PFSK-1 (cell line): ENCODE measurements around the gene FAIM2.

Experiments used
- FOXP2 ChIP-seq: optimal IDR thresholded peaks from 2 replicates; pipeline ENCODE3; 2011; ENCODE audit warnings: borderline replicate concordance, control low read depth, inconsistent platforms; ENCODE audit not compliant: insufficient read depth; ENCODE audit errors: extremely low read length, extremely low read depth
- POLR2AphosphoS5 ChIP-seq: IDR thresholded peaks from 2 replicates; pipeline ENCODE4 v1.6.1; 2012; ENCODE audit warnings: low read depth, mild to moderate bottlenecking, control low read depth, low read length, moderate library complexity
- SIN3A ChIP-seq: IDR thresholded peaks from 2 replicates; pipeline ENCODE4 v1.6.1; 2012; ENCODE audit warnings: mild to moderate bottlenecking, low read length, moderate library complexity, borderline replicate concordance; ENCODE audit not compliant: insufficient read depth
- TAF1 ChIP-seq: IDR thresholded peaks from 2 replicates; pipeline ENCODE4 v1.6.1; 2012; ENCODE audit warnings: low read length, control low read depth, borderline replicate concordance; ENCODE audit not compliant: insufficient read depth
- TF ChIP-seq, protein P1 (sequence below), 2 experiments: IDR thresholded peaks; 2 replicates each; pipeline versions ENCODE4 v1.6.1 to v1.8.0; 2011 to 2012; ENCODE audit warnings: low read depth in 2 of 2, low read length in 2 of 2, control low read depth in 1 of 2, inconsistent platforms in 1 of 2, mild to moderate bottlenecking in 1 of 2, moderate library complexity in 1 of 2; ENCODE audit not compliant: insufficient read depth in 1 of 2

Gene FAIM2

DNA sequence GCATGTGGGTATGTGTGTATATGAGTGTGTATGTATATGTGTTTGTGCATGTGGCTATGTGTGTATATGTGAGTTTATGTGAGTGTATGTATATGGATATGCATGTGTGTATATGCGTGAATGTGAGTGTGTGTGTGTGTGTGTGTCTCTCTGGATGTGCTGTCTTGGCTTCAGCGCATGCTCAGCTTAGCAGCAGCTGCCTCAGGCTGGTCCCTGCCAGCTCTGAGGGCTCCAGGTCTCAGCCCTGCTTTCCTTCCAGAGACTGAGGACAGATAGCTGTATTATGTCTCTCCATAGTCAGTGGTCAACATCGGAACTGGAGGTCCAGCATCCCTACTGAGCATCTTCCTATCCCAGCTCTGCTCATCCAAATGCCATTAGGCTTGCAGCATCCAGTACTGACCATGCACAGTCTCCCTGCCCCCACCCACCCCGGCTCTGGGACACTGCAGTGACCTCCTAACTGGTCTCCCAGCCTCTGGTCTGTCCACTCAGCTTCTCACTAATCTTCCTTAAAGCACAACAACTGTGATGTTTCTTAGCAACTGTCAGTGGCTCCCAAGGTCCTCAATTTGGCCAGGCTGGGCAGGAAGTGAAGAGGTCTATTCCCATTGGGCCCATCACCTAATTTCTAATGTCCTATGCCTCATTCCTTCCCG lies 22.8 kb downstream of the FAIM2 start:
- TF ChIP-seq POLR2AphosphoS5 (no peak), FOXP2 (no peak), SIN3A (no peak), TAF1 (no peak)
- TF ChIP-seq, protein P1, sequence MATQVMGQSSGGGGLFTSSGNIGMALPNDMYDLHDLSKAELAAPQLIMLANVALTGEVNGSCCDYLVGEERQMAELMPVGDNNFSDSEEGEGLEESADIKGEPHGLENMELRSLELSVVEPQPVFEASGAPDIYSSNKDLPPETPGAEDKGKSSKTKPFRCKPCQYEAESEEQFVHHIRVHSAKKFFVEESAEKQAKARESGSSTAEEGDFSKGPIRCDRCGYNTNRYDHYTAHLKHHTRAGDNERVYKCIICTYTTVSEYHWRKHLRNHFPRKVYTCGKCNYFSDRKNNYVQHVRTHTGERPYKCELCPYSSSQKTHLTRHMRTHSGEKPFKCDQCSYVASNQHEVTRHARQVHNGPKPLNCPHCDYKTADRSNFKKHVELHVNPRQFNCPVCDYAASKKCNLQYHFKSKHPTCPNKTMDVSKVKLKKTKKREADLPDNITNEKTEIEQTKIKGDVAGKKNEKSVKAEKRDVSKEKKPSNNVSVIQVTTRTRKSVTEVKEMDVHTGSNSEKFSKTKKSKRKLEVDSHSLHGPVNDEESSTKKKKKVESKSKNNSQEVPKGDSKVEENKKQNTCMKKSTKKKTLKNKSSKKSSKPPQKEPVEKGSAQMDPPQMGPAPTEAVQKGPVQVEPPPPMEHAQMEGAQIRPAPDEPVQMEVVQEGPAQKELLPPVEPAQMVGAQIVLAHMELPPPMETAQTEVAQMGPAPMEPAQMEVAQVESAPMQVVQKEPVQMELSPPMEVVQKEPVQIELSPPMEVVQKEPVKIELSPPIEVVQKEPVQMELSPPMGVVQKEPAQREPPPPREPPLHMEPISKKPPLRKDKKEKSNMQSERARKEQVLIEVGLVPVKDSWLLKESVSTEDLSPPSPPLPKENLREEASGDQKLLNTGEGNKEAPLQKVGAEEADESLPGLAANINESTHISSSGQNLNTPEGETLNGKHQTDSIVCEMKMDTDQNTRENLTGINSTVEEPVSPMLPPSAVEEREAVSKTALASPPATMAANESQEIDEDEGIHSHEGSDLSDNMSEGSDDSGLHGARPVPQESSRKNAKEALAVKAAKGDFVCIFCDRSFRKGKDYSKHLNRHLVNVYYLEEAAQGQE (IDR thresholded peaks at IDR 0.05; ENCODE audit: insufficient read depth in 1 of 2, low read depth in 2 of 2, low read length in 2 of 2): no peak

GRCh38 chr12:49878021-49878420 lies 25.7 kb downstream of the FAIM2 start:
- no peak for TF ChIP-seq SIN3A
- TF ChIP-seq POLR2AphosphoS5: no peak
- no peak for TF ChIP-seq TAF1
- TF ChIP-seq, protein P1 (IDR thresholded peaks at IDR 0.05; ENCODE audit: insufficient read depth in 1 of 2, low read depth in 2 of 2, low read length in 2 of 2): no peak
- no peak for TF ChIP-seq FOXP2

- TF ChIP-seq, protein P1 (IDR thresholded peaks at IDR 0.05; ENCODE audit: insufficient read depth in 1 of 2, low read depth in 2 of 2, low read length in 2 of 2): no peak
- TF ChIP-seq FOXP2: no peak
- TF ChIP-seq POLR2AphosphoS5: no peak
- no peak for TF ChIP-seq TAF1
- TF ChIP-seq SIN3A: no peak
These were observed 26.6 kb downstream of the FAIM2 start for GRCh38 chr12:49877066-49877465.

- TF ChIP-seq POLR2AphosphoS5: no peak
- TF ChIP-seq SIN3A: no peak
- no peak for TF ChIP-seq TAF1
- TF ChIP-seq FOXP2: no peak
- TF ChIP-seq, protein P1 (IDR thresholded peaks at IDR 0.05; ENCODE audit: insufficient read depth in 1 of 2, low read depth in 2 of 2, low read length in 2 of 2): no peak
These were observed 27.6 kb downstream of the FAIM2 start for GRCh38 chr12:49876070-49876469.
